Measurements from ENCODE around the gene JPH2.
A peak's percentile ranks its signal among the peaks of the same experiment; 100 is the strongest.
"Not testable (repeated sequence)": the region's sequence is repeated elsewhere in the genome, so short reads cannot be mapped to it uniquely, and the experiment has no call there.

The JPH2 gene

GRCh38 chr20:44187054-44187771, at the start of gene JPH2:
Gene JPH2 (minus strand): TSS chr20:44187188. CDS start chr20:44186705, 483 bp downstream.
- DNase-seq (ENCODE audit: low spot score), result no peak

GRCh38 chr20:44235702-44236101, 48.7 kb upstream of the JPH2 start:
- DNase-seq (ENCODE audit: low spot score), result no peak

GRCh38 chr20:44234566-44235317, 47.8 kb upstream of the JPH2 start:
- no peak for DNase-seq (ENCODE audit: low spot score)

DNA sequence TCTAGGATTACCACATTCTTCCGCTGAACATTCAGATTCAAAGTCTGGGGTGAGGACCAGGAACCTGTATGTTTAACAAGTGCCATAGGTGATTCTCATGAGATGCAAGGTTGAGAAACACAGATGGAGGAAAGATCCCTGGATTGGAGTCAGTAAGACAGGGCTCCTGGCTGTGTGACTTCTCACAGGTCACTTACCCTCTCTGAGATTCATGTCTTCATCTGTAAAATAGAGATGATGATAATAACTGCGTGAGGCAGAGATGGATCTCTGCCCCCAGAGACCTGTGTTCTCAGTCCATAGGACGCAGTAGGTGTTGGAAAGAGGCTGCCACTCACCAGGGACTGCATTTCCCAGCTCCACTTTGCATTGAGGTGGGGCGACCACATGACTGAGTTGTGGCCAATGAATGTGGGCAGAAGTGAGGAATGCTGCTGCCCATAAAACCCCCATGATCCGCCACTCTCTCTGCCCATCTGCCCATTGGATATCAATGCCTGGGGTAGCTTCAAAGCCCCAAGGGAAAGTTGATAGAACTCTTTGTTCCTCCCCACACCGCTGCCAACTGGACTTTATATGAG, 46.5 kb upstream of the JPH2 start:
- DNase-seq (ENCODE audit: low spot score), result no peak

DNA sequence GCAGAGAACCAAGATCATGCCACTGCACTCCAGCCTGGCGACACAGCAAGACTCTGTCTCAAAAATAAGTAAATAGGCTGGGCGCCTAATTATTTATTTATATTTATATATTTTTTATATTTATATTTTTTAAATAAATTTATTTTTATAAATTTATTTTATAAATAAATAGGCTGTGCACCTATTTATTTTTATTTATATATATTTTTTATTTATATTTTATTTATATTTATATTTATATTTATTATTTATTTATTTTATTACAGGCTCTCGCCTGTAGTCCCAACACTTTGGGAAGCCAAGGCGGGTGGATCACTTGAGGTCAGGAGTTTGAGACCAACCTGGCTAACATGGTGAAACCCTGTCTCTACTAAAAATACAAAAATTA, 45.5 kb upstream of the JPH2 start:
- DNase-seq (ENCODE audit: low spot score), result not testable (repeated sequence)

DNA sequence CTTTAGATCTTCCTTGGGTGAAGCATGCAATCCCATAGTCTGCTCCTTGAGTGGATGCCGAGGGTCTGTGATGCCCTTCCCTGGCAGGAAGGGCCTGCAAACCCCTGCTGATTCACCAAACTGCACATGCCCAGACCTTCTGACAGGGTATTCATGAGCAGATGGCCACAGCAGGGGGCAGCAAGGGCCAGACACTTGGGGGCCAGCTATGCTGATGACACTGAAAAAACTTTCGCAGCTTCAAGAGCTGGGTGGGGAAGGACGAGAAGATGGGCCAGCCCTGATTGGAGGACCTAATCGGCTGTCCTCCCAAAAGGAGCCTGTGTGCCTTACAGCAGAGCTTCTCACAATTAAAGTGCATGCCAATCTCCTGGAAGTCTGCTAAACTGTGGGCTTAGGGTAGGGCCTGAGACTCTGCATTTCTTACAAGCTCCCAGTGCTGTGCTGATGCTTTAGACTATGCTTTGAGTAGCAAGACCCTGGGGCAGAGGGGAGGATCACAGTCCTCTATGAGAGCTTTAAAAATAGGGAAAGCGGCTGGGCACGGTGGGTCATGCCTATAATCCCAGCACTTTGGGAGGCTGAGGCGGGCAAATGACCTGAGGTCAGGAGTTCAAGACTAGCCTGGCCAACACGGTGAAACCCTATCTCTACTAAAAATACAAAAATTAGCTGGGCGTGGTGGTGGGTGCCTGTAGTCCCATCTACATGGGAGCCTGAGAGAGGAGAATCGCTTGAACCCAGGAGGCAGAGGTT, 44.9 kb upstream of the JPH2 start:
- no peak for DNase-seq (ENCODE audit: low spot score)

DNA sequence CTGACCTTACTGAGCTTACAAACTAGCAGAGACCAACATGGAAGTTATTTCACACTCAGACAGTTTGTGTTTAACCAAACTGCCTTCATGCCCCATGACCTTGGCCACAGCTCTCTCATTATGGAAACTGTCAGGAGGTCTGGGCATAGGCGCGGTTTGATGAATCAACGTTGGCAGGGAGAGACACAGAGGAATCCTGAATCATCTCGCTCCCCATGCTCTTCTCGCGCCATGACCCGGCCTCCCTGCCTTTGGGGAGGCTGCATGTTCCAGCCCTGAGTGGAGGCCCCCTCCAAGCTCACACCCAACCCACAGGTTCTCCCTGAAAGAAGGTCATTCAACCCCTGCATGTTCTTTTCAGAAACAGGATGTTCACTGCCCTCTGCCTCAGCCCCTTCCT, 44.2 kb upstream of the JPH2 start:
- no peak for DNase-seq (ENCODE audit: low spot score)

- DNase-seq (ENCODE audit: low spot score), result no peak
Measured at GRCh38 chr20:44228465-44229258, 41.7 kb upstream of the JPH2 start.

GRCh38 chr20:44224637-44225036, 37.6 kb upstream of the JPH2 start:
- no peak for DNase-seq (ENCODE audit: low spot score)

GRCh38 chr20:44223721-44224120, 36.7 kb upstream of the JPH2 start:
- no peak for DNase-seq (ENCODE audit: low spot score)

DNA sequence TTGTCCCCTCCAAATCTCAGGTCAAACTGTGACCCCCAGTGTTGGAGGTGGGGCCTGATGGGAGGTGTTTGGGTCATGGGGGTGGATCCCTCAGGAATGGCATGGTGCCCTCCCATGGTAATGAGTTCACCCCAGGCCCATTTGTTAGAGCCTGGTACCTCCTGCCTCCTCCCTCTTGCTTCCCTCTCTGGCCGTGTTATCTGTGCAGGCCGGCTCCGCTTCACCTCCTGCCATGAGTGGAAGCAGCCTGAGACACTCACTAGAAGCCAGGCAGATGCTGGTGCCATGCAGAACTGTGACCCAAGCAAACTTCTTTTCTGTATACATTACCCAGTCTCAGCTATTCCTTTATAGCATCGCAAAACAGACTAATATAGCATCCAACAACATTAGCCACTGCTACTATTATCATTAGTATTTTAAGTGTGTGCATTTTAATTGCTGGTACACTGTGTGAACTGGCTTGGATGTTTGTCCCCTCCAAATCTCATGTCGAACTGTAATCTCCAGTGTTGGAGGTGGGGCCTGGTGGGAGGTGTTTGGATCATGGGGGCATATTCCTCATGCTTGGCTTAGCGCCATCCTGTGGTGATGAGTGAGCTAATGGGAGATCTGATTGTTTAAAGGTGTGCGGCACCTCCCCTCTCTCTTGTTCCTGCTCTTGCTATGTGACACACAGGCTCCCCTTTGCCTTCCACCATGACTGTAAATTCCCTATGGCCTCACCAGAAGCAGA, 35.8 kb upstream of the JPH2 start:
- DNase-seq (ENCODE audit: low spot score), result no peak

DNA sequence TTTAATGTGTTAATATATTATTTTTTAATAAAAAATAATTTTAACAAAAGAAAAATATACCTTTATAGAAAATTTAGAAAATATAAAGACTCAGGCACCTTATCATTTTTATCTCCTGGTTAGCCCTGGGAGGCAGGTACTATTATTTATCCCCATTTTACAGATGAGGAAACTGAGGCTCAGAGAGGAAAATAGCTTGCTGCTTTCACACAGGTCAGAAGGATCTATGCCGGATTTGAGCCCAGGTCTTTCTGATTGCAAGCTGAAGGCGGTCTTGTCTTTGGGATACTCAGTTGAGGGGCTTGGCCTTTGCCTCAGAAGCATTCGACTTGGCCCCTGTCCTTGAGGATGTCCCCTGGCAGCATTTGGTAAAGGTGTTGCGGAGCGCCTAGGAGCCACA, 35.0 kb upstream of the JPH2 start:
- no peak for DNase-seq (ENCODE audit: low spot score)

DNA sequence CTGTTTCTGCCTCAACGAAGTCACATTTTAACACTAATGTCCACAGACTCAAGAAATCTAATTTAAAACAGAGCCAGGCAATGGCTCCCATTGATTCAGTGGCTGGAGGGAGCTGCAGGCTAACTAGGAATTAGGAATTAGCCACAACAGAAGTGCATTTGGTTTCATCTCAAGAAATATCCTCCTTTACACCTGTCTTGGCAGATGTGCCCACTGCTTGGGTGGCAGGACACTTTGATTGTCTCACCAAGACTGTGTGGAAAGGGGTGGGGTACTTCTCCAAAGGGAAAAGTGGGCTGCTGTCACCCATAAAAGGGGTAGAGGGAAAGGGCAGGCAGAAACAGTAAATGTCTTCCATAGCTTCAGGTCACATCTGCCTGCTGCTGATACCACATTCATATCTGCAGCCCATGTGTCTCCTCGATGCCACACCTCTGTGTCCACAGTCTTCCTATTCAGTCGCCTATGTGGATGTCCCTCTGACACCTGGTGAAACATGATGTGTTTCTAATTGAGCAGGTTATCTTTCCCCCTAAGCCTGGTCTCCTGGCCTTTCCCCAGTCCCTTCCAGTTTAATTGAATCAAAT, 34.5 kb upstream of the JPH2 start:
- no peak for DNase-seq (ENCODE audit: low spot score)

- DNase-seq (ENCODE audit: low spot score), result no peak
Measured at GRCh38 chr20:44219791-44220190, 32.8 kb upstream of the JPH2 start.

DNA sequence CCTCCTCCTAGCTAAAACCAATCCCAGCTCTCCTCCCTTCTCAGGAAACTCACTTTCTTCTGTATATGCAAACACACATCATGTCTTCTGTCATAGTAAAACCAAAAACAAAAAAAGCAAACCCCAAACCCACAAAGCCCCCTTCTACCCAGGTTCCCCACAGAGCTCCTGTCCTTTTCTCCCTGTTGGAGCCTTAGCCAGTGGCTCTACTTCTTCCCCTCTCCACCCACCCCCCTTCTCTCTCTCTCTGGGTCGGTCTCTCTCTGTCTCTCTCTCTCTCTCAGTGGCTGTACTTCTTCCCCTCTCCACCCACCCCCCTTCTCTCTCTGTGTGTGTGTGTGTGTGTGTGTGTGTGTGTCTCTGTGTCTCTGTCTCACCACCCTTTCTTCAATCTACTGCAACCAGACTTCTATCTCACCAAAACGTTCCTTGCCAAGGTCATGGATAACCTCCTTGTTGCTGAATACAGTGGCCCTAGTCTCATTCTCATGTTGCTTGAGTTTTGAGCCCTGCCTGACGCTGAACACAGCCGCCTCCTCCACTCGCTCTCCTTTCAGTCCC, 32.3 kb upstream of the JPH2 start:
- DNase-seq (ENCODE audit: low spot score), result no peak

GRCh38 chr20:44218446-44218845, 31.5 kb upstream of the JPH2 start:
- no peak for DNase-seq (ENCODE audit: low spot score)

- DNase-seq (ENCODE audit: low spot score), result peak; percentile 67
Measured at GRCh38 chr20:44217342-44218092, 30.5 kb upstream of the JPH2 start.

GRCh38 chr20:44215125-44215524, 28.1 kb upstream of the JPH2 start:
- DNase-seq (ENCODE audit: low spot score), result peak; percentile 71

DNA sequence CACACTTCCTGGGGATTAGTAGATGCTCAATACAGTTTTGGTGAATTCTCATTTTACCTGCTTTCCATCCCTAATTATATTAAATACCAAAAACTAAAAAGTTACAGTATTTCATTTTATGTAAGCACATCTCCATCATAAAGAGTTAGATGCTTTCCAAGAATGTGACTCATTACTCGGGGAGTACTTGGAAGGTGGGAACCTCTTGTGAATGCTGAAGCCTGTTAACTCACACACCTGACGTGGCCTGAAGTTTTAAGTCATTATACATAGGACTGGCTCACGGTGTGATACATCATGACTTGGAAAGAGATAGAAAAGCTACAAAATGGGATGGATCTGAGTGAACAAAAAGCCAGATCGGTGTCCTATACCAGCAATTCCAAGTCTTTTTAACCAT, 25.8 kb upstream of the JPH2 start:
- no peak for DNase-seq (ENCODE audit: low spot score)

All from pons (tissue), 1 donor.